Small intestine (tissue), 7 donors: ENCODE measurements around the gene PHF3. TPM values are rescaled to one million over a fixed set of nuclear protein-coding genes. Genes with fewer than 3 reads are reported as not detected.
"Not testable (repeated sequence)": the region's sequence is repeated elsewhere in the genome, so short reads cannot be mapped to it uniquely, and the experiment has no call there.

ENCODE experiments used
- DNase-seq, 2 donors: peaks; one replicate each; pipeline versions ENCODE4 v3.0.0 to v3.0.0-alpha.2; 2013
- FAIRE-seq: peaks from 2 replicates; lab custom pipeline; 2012; peaks lifted over from hg19 to GRCh38; lab: Jason Lieb, UNC
- H3K27ac ChIP-seq, 3 donors: one replicate each; pipeline ENCODE4 v1.5.1; 2013; ENCODE audit warnings: low read length in 2 of 3, mild to moderate bottlenecking in 2 of 3, control low read depth in 1 of 3, inconsistent platforms in 1 of 3, low read depth in 1 of 3, moderate library complexity in 1 of 3
- H3K27me3 ChIP-seq, 3 donors: one replicate each; pipeline ENCODE4 v1.6.1; 2013; ENCODE audit warnings: low read length in 3 of 3, inconsistent platforms in 1 of 3; ENCODE audit not compliant: control insufficient read depth in 3 of 3, insufficient read depth in 3 of 3
- H3K36me3 ChIP-seq, 3 donors: one replicate each; pipeline ENCODE4 v1.6.1; 2013; ENCODE audit warnings: low read length in 3 of 3, inconsistent platforms in 1 of 3, low read depth in 1 of 3, mild to moderate bottlenecking in 1 of 3, moderate library complexity in 1 of 3; ENCODE audit not compliant: control insufficient read depth in 3 of 3, insufficient read depth in 2 of 3
- H3K4me1 ChIP-seq, 3 donors: one replicate each; pipeline ENCODE4 v1.6.1; 2013; ENCODE audit warnings: low read length in 2 of 3, inconsistent platforms in 1 of 3, low read depth in 1 of 3, mild to moderate bottlenecking in 1 of 3, moderate library complexity in 1 of 3; ENCODE audit not compliant: control insufficient read depth in 3 of 3, insufficient read depth in 2 of 3
- H3K4me3 ChIP-seq, 3 donors: one replicate each; pipeline ENCODE4 v1.5.1; 2013; ENCODE audit warnings: low read length in 3 of 3, control low read depth in 1 of 3, inconsistent platforms in 1 of 3, low read depth in 1 of 3, mild to moderate bottlenecking in 1 of 3, moderate library complexity in 1 of 3
- H3K9me3 ChIP-seq, 2 donors: one replicate each; pipeline ENCODE4 v1.6.1; 2013; ENCODE audit warnings: low read depth in 1 of 2, low read length in 1 of 2; ENCODE audit not compliant: control insufficient read depth in 2 of 2, insufficient read depth in 1 of 2
- WGBS, 3 donors: extraction: QIAGEN DNeasy Blood & Tissue Kit; methylation state at CpG; one replicate each; pipeline ENCODE4 v1.1.7; 2013; 5-methylcytosine and 5-hydroxymethylcytosine counted together
- polyA plus RNA-seq, 4 donors: library from polyadenylated mRNA; stranded (reverse) in 3 of 4; unstranded in 1 of 4; fragments of 200-250 nt in 3 of 4; fragments of 120-200 nt in 1 of 4; gene quantifications; one replicate each; pipeline versions ENCODE4 v1.2.1 to v1.2.3, GENCODE V29; 2013
- donor health status: healthy with polysubstance abuse.
- donor health status: control.
- donor health status: control.
- donor health status: Bipolar disorder and iron deficiency.
- donor health status: healthy.

PHF3 gene
- polyA plus RNA-seq, 4 donors = 8.1 to 67.9 (median 10.9) TPM

DNA sequence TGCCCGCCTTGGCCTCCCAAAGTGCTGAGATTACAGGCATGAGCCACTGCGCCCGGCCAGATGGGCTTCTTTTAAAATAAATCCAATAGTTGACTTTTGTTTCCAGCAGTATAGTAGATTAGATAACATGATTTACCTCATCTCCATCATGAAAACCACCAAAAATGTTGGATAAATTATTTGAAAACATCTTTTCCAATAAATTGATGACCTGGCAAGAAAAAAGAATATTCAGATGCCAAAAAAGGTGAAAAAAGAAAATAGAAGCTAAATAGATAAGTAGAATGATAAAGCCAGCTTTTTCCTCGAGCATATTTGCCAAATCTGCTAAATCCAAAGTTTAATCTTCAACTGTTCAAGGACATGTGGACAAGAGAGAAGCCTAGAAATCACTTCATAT is 109.2 kb downstream of the PHF3 start:
- Histone ChIP-seq H3K27ac (no peak overlapping the region), H3K27me3 (no peaks in the 10 kb centered on the region), H3K4me1 (peaks cover 0 to 4% (median 0%) of the 10 kb centered on the region in 3 donors), H3K36me3 (no peaks in the 10 kb centered on the region), H3K4me3 (no peak overlapping the region), H3K9me3 (no peaks in the 10 kb centered on the region)
- no peak for DNase-seq
- no peak for FAIRE-seq
- 76 to 86% (median 77%) methylated on average over 4 of the region's 4 CpGs for WGBS, 3 donors

DNA sequence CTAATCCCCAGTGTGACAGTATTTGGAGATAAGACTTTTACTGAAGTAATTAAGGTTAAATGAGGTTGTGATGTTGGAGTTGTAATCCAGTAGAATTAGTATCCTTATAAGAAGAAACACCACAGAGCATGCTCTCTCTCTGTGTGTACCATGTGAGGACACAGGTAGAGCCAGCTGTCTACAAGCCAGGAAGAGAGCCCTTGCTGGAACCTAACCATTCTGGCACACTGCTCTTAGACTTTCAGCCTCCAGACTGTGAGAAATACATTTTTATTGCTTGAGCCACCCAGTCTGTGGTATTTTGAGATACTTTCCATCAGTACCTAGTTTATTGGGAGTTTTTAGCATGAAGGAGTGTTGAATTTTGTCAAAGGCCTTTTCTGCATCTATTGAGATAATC is 110.2 kb downstream of the PHF3 start:
- Histone ChIP-seq H3K4me3 (no peak overlapping the region), H3K36me3 (no peaks in the 10 kb centered on the region), H3K27ac (no peak overlapping the region), H3K9me3 (no peaks in the 10 kb centered on the region), H3K27me3 (no peaks in the 10 kb centered on the region), H3K4me1 (peaks cover 0 to 4% (median 0%) of the 10 kb centered on the region in 3 donors)
- FAIRE-seq (no peak), DNase-seq (no peak)

DNA sequence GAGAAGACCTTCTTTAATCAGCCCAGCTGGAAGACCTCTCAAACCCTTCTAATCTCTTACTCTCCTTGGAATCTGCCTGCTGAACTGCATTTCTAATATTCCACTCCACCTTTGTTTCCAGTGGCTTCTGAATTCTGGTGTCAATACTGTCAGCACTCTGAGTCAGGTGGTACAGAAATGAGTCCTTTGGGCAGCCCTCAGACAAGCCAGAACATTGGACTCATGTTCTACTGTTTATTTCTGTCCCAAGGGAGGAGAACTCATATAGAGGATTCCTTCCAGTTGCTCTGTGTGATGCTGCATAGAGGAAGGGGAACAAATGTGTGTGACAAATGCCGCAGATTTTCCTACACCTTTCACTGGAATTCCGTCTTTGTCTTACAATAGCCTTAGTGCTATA is 114.8 kb downstream of the PHF3 start:
- H3K4me3 ChIP-seq = no peak overlapping the region
- WGBS, 3 donors = 94 to 98% (median 97%) methylated on average over 2 of the region's 2 CpGs
- H3K27me3 ChIP-seq = no peaks in the 10 kb centered on the region
- FAIRE-seq (no peak), DNase-seq (no peak)
- no peaks in the 10 kb centered on the region for H3K36me3 ChIP-seq
- no peaks in the 10 kb centered on the region for H3K4me1 ChIP-seq
- H3K27ac ChIP-seq = no peak overlapping the region
- peaks cover 0 to 2% of the 10 kb centered on the region in 2 donors for H3K9me3 ChIP-seq

DNA sequence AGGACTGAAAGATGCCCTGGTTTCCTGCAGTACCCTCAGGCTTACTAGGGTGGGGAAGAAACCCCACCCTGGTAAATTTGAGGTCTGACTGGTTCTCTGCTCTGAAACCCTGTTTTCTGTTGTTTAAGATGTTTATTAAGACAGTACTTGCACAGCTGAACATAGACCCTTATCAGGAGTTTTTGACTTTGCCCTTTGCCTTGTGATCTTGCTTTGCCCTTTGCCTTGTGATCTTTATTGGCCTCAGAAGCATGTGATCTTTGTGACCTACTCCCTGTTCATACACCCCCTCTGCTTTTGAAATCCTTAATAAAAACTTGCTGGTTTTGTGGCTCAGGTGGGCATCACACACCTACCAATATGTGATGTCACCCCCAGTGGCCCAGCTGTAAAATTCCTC is 121.7 kb downstream of the PHF3 start:
- H3K27ac ChIP-seq = peak overlapping the region in 1 of 3 donors; percentile 13
- not testable (repeated sequence) for H3K4me1 ChIP-seq, H3K27me3 ChIP-seq, H3K4me3 ChIP-seq, H3K36me3 ChIP-seq, H3K9me3 ChIP-seq, FAIRE-seq
- peak; percentile 13 to 19 for DNase-seq

DNA sequence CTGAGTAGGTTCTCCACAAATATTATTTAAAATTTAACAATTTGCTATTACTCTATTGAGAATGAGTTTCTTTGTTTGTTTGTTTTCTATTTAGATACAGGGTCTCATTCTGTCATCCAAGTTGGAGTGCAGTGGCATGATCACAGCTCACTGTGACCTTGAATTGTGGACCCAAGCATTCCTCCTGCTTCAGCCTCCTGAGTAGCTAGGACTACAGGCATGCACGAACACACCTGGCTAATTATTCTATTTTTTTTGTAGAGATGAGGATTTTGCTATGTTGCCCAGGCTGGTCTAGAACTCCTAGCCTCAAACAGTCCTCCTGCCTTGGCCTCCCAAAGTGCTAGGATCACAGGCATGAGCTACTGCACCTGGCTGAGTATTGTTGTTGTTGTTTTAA is 122.2 kb downstream of the PHF3 start:
- peak overlapping the region in 1 of 3 donors; percentile 13 for H3K27ac ChIP-seq
- no peak for DNase-seq
- no peak for FAIRE-seq
- H3K4me1 ChIP-seq = no peaks in the 10 kb centered on the region
- no peaks in the 10 kb centered on the region for H3K27me3 ChIP-seq
- H3K36me3 ChIP-seq = peaks cover 0 to 3% (median 0%) of the 10 kb centered on the region in 3 donors
- H3K4me3 ChIP-seq = no peak overlapping the region
- H3K9me3 ChIP-seq = peaks cover 0 to 8% of the 10 kb centered on the region in 2 donors
- WGBS, 3 donors = 70 to 92% (median 80%) methylated on average over 1 of the region's 1 CpG

DNA sequence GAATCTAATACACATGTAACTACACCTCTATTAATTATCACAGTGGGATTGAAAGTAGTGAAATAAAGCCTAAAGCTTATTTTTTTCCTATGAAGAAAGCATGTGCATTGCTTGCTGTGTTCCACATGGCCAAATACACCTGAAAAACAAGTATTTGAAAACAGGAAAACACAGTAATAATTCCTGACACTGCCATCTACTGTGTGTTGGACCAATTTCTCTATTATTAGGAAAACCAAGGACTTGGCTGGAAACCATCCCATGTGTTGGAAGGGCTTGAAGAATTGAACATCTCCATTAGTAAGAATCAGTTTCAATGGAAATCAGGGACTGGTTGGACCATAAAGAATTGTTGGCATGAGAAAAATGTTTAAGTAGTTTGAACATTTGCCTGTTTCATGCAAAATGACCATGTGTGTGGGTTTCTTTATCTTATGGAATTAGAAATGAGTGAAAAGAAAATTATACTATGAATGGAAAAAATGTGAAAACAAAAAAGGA is 124.1 kb downstream of the PHF3 start:
- Histone ChIP-seq H3K9me3 (peaks cover 0 to 5% of the 10 kb centered on the region in 2 donors), H3K4me1 (no peaks in the 10 kb centered on the region), H3K27me3 (no peaks in the 10 kb centered on the region), H3K27ac (no peak overlapping the region), H3K4me3 (no peak overlapping the region), H3K36me3 (peaks cover 0 to 3% (median 0%) of the 10 kb centered on the region in 3 donors)
- no peak for DNase-seq
- FAIRE-seq = no peak

DNA sequence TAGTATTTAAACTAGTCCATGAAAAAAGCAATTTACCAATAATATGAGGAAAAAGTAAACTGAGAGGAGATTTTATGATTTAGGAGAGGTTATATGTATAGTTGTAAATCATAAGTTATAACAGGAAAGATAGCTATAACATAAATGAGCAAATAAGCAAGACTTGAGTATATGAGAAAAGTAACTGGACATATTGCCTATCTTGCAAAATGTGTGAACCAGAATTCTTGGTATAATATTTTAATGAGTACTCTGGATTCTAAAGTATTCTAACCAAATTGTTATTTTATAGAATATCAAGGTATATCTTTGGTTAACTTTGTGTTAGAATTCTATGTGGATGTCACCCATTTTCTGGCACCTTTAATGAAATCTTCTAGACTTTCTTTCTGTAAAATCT is 124.6 kb downstream of the PHF3 start:
- no peak overlapping the region for H3K4me3 ChIP-seq
- H3K27ac ChIP-seq = no peak overlapping the region
- DNase-seq = no peak
- peak; percentile 57 for FAIRE-seq
- H3K36me3 ChIP-seq = peaks cover 0 to 3% (median 0%) of the 10 kb centered on the region in 3 donors
- peaks cover 0 to 5% of the 10 kb centered on the region in 2 donors for H3K9me3 ChIP-seq
- no peaks in the 10 kb centered on the region for H3K4me1 ChIP-seq
- H3K27me3 ChIP-seq = no peaks in the 10 kb centered on the region

DNA sequence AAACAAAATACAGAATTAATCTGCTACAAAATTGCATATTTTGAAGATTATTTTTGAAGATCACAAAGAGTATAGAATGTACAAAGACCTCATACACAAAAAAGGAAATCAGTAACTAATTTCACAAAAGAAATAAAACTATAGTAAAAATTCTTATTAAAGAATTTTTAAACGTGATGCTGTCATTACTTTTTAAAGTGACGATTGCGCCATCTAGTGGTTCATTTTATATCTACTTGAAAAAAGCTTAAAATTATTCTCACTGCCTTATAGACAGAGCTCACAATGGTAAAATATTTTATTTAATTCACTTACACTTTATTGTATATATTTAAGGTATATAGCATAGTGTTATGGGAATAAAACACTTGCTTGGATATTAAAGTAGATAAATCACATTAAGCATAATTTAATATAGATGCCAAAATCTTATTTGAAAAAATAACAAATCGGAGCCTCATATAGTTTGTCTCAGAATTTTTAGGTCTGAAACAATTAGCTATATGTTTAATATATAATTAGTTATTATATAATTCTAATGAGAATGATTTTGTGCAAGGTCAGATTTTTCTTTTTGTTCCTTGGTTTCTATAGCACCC is 128.8 kb downstream of the PHF3 start:
- H3K4me1 ChIP-seq = no peaks in the 10 kb centered on the region
- no peaks in the 10 kb centered on the region for H3K36me3 ChIP-seq
- H3K4me3 ChIP-seq = no peak overlapping the region
- WGBS, 3 donors = 24 to 25% (median 25%) methylated on average over 4 of the region's 4 CpGs
- DNase-seq = peak; percentile 61 to 67
- H3K9me3 ChIP-seq = peaks cover 0 to 2% of the 10 kb centered on the region in 2 donors
- peak; percentile 97 for FAIRE-seq
- no peak overlapping the region for H3K27ac ChIP-seq
- H3K27me3 ChIP-seq = no peaks in the 10 kb centered on the region
